RKO (cell line): ENCODE measurements around the gene SLC38A8.

Experiments
- DNase-seq: peaks from one replicate; pipeline ENCODE4 v3.0.0-alpha.2; 2016; ENCODE audit warnings: low spot score

Gene SLC38A8

DNA sequence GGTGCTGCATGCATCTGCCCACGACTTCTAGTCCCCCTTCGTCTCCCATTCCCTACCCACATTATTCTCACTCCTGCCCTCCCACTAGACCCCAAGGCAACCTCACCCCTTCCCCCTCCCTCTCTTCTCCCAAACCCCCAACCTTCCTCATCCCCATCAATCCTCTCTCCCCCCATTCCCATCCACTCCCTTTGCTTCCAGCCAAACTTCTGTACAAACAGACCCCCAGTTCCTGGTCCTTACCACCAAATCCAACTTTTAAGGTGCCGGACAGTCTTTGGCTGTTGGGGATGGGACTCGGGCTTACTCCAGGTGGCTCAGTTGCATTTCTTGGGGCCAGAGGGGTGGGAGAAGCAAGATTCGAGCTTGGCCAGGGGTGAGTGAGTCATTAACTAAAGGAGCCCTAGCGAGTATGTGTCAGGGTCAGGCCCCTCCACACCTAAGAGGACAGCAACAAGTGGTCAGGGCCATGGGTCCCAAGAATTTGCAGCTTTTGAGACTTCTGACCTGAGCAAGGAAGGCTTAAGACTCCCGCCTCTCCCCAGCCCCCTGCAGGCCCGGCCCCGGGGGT is at the start of gene SLC38A8:
TSS of gene SLC38A8 (minus strand) at position 488 of the 571 bp plus-strand sequence. CDS start 638 bp downstream, outside the sequence.
- DNase-seq: no peak

DNA sequence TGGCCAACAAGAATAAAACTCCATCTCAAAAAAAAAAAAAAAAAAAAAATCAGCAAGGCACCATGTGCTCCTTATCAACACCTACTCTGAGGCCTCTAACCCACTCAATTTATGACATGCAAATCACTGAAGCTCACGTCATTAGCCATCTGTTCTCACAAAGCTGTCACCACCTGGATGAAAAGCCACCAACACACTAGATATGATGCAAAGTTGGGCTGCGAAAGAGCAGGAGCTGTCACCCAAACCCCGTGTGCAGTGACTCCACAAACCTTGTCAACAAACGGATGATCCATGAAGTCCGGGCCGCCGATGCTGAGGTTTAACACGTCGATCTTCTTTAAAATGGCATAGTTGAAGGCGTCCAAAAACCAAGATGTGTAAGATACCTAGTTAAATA is 48.9 kb upstream of the SLC38A8 start:
- DNase-seq: no peak

DNA sequence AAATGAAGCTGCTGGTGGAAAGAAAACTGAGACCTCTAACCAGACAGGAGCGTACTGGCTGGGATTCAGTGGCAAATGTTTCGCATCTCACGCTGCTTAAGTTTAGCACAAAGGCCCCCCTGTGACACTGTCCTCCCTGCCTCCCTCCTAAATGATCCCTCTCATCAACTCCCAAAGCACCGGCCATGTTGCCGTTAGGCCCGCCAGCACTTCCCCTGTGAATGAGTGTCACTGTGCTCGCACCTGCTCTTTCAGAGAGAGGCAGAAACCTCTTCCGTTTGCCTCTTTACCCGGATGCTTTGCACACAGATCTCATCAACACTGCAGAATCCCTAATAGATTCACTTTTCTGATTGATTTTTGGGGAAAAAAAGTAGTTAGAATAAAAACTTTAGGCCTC is 47.6 kb upstream of the SLC38A8 start:
- no peak for DNase-seq

DNA sequence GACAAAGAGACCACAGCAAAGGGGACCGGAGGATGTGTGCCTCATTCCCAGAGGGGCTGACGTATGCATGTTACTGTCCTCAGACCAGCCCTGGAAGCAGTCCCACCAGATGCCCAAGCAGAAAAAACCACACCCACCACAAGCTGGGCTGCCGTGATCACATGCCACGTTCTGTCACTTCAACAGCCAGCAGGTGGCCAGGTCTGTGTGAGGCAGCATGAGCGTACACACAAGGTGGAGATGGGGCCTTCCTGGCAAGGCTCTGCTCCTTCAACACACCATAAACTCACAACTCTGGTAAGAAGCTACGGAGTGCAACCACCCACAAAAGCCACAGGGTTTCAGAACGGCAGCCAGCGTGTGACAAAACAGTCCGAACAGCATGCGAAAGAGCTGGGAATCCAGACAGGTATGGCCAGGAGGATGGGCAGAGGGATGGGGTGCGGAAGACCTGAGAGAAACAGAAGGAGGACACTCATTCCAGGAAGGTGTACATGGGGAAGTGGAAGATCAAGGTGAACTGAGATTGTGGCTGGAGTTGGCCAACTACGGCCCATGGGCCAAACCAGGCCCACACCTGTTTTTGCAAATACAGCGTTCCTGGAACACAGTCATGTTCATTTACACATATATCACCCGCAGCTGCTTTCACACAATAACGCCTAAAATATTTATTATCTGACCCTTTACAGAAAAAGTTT is 46.2 kb upstream of the SLC38A8 start:
- no peak for DNase-seq

DNA sequence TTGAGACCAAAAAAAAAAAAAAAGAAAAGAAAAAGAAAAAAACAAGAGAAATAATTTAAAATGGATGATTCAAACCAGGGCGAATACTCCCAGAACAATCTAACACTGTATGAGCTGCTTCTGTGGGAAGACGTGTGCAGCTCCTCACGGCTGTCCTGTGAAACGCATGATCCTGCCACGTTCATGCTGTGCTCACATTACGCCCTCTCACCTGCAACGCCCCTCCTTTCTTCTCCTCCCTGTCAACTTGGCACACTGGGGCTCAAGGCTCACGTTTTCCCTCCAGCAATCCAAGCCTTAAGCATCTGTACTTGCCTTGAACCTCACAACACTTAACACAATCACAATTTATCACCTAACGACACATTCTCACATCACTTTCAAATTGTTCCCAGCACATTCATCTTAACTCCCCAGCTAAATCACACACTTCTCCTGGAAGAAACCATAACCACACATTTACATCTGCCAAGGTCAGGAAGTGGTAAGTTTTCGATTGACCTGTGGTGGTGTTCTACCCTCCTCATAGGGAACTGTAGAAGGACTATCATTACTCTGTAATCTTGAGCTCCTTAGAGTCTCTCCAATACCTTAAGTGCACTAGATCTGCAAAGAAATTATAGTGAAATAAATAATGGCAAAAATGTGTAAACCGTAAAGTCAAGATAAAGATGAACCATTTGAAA is 45.0 kb upstream of the SLC38A8 start:
- DNase-seq: no peak

DNA sequence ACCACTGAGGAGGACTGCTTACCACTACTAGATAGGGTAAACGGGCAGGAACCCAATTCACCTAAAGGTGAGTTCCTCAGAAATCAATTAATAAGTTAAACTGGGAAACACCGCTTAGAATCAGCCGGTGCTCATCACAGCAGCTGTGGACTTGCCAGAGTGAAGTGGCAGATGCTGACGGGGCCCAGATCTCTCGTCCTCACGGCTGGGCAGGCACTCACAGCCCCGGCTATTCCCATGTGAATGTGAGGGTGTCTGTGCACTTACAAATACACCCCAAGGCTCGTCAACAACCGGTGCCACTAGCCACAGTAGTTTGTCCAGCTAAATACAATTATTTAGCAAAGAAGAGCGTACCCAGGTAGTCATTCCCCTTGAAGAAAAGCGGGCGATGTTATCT is 44.4 kb upstream of the SLC38A8 start:
- no peak for DNase-seq

DNA sequence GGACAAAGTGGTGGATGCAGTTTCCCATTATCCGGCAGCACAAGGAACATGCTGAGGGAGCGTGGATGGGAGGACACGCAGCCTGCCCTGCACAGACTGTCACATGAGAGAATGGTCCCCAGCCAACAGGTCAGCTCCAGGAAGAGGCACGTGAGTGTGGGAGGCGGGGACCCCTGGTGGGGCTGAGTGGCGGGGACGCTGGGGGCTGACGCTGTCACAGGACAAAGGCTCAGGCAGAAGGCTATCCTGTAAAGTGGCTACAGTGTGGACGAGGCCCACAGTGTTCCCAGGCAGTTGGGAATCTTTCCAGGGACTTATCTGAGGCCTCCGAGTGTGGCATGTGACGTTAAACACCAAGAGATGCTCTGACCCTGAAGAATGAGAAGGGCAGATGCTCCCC is 43.7 kb upstream of the SLC38A8 start:
- DNase-seq: no peak

DNA sequence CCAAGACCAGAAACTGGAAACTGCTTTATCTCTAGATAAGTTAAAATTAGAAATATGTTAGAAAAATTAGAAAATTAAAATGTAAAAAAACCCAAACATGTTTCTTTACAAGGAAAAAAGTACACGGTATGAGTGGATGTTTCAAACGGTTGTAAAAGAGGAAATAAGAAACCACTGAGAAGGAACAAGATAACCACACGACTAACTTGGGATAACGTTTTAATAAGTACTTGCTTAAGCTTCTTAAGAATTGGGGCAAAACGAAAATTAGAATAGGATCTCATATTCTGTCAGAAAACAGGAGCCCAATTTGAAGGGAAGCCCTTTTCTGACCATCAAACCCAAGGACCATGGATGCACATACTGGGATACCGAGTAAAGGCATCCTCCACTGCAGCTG is 43.2 kb upstream of the SLC38A8 start:
- no peak for DNase-seq

DNA sequence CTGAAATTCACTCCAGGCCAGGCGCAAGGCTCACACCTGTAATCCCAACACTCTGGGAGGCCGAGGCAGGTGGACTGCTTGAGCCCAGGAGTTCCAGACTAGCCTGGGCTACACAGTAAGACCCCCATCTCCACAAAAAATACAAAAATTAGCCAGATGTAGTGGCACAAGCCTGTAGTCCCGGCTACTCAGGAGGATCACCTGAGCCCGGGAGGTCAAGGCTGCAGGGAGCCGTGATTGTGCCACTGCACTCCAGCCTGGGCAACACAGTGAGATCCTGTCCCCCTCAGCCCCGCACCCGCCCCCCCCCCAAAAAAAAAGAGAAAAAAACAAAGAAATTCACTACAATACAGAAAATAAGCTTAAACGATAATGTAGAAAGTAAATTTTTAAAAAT is 42.7 kb upstream of the SLC38A8 start:
- DNase-seq: no peak

DNA sequence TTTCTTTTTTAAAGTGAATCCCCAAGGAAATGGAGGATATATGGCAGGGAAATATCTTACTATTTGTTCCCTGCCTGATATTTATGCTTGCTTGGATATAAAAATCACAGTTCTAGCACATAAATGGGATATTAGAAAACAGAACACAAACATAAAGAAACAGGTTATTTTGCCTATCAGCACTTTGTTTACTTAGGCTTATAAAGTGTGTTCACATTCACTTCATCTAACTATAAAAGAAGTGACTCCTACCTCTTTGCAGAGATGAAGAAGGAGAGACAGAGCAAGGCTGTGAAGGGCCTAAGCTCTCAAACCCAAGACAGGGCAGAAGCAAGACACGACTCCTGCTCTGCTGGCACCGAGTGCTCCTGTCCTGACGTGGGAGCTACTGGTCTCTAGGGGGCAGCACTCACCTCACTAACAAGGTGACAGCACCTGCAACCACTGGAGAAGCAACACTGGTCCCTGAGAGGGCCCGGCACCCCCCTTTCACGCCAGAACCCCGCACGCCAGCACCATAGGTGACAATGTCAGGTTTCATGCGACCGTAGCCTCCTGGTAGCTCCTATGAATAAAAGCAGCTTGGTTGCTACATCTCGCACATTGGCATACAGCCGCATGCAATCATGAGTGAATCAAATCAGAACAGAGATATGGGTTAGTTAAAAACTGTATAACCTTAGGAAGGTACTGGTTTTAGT is 42.1 kb upstream of the SLC38A8 start:
- peak; percentile 66 for DNase-seq

DNA sequence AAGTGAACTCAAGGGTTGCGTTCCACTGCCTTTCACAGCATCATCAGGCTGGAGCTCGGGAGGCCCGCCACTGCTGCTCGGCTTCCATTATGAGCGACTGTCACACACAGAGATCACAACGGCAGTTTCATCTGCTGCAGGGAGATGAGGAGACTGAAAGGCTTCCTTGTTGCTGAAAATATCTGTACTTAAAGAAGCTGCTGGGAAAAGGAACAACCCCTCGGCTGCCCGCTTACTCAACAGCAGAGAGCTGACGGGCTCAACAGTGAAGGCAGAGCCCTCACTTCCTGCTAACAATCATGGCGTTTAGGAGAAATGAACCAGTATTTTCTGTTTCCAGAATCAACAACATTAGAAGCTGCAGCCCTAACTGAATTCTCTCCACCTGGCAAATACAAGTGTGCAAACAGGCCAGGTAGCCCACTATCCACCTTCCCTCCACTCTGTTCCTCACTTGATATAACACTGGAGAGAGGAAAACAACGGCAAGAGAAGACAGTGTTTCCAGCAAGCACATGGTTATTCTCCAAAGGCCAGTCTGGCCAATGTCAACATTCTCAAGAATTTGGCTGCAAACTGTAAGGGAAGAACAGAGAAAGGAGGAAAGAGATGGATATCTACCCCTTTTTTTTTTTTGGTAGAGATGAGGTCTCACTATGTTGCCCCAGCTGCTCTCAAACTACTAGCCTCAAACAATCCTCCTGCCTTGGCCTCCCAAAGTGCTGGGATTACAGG is 40.4 kb upstream of the SLC38A8 start:
- no peak for DNase-seq

DNA sequence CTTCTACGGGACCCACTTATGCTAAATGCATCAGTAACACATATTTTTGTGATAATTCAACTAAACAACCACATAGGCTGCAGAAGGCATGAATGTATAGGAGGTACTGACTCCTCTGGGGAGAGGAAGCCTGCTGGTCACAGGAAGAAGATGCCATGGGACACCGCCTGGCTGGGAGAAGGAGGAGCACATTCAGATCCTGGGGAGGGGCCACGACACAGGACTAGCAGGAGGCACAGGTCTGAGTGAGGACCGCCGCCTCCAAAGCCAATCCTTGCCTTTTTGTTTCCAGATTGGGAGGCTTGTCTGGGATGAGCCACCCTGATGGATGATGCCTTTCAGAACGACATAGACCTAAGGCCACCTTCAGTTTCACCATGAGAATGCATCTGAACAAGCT is 39.5 kb upstream of the SLC38A8 start:
- no peak for DNase-seq

DNA sequence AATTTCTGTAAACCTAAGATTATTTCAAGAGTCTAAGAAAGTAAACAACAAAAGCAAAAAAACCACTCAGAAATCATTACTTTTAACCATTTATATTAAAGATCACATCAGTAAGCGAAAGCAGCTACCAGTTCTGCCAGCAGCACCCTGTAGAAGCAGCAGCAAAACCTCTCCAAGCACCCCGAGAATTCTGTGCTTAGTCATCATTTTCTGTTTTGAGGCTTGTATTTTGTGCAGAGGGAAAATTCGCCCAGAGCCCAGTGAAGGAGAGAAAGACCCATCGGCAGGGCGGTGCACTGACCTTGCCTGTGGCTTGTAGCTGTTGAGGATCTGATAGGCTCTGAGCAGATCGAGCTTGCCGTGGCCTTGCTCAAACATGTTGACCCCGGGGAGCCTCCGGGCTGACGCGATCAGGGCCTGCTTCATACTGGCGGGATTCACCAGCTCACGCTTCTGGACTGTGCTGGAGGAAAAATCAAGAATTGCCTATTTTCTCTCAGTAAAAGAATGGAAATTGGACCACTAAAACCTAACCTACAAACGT is 38.9 kb upstream of the SLC38A8 start:
- no peak for DNase-seq

DNA sequence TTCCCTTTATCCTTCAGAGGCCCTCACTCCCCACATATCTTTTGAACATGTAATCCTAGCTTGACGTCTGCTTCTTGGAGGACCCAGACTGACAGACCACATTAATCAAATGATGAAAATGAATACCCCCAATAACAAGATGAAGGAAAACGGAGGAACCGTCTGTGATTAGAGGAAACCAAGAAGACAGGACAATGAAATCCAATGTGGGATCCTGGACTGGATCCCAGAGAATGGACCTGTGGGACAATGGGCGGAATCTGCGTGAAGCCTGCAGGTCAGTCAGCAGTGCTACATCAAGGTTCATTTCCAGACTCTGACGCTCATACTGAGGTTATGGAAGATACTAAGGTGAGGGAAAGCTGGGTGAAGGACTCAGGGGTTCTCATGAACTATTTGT is 38.2 kb upstream of the SLC38A8 start:
- no peak for DNase-seq

DNA sequence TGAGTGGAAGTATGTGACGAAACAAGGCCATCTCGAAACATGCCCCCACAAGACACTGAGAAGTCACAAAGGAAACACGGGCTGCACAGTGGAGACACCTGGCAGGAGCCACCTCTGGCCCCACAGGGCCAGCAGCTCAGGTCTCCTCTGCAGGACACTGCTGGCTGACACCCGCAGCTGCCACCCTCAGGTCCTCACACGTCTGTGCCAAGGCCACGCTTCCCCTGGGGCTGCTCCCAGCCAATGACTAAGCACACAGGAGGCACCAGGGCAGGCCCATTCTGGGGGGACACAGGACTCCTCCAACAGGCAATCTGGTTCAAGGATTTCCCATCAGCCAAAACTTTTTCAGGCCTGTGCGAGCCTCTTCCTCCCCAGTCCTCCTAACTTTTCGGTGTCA is 37.8 kb upstream of the SLC38A8 start:
- no peak for DNase-seq

DNA sequence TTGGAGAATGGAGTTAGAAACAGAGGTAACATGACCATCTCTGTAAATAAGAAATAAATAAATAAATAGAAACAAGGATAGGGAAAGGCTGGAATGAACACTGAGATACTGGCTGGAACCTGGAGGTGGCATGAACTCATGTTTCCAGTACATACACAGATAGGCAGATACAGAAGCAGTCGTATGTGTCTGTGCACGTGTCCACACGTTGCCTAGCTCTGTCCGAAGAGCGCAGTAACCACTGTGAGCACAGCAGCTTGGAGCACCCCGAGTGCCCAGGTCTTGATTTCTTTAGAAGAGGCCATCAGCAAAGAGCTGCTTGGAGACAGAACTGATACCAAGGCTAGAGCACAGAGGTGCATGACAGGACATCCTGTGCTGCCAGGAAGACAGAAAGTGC is 37.1 kb upstream of the SLC38A8 start:
- DNase-seq: no peak

DNA sequence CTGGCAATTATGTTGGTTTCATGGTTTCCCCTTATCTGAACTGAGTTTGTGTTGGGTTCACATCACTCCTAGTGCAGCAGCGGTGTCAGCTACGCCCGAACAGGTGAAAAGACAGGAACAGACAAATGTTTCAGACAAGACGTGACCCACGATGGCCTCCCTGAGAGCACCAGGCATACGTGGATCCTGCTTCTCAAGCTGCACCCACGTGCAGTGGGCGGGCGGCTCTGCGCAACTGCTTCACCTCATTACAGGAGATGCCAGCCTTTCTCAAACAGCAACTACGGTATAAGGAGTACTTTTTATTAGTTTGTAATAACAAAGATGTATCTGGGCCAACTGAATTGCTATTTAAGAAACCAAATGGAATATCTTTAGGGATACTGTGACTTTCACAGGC is 32.8 kb upstream of the SLC38A8 start:
- no peak for DNase-seq

DNA sequence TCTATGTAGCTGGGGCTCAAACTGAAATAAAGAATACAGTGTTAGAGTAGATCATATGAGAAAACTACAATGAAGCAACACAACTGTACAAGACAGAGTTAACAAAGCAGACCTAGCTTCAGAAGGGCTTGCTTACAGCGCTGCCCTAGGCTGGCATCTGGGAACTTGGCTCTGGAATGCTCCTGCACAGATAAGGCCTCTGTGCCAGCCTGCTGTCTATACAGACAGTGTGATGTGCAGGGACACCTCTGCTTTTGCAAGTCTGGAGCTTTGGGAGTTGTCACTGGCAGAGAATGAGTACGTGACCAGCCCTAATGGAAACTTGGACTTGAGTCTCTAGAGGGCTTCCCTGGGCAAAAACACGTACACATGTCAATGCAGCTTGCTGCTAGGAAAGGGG is 32.1 kb upstream of the SLC38A8 start:
- no peak for DNase-seq

DNA sequence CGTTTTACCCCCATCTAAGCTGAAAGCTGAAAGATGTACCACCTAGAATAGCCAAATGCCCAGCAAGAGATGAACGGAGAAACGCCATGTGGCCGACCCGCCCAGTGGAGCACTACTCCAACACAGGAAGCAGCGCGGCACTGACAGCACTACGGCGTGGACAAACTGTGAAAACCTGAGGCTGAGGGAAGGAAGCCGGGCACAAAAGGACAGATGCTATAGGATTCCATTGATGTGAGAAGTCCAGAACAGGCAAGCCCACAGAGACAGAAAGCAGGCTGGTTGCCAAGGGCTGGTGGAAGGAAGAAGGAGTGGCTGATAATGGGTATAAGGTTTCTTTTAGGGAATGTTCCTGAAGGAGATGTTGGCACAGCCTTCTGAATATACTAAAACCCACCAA is 29.4 kb upstream of the SLC38A8 start:
- DNase-seq: no peak

DNA sequence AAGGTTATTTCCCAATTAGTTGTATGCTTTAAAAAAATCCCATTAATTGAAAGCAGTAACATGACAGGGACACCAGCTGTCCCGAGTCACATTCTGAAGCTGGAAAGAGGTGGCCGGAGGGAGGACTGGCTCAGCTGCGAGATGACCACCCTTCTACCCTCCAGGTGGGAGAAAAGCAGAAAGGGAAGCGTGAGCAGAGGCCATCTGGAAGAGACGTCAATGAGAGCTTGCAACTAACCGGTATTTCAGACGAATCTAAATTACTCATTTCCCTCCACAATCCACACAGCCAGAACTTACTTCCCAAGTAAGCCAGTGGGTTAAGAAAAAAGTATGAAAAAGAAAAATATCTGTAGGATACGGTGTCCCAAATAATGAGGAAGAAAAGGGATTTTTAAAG is 28.5 kb upstream of the SLC38A8 start:
- DNase-seq: no peak

DNA sequence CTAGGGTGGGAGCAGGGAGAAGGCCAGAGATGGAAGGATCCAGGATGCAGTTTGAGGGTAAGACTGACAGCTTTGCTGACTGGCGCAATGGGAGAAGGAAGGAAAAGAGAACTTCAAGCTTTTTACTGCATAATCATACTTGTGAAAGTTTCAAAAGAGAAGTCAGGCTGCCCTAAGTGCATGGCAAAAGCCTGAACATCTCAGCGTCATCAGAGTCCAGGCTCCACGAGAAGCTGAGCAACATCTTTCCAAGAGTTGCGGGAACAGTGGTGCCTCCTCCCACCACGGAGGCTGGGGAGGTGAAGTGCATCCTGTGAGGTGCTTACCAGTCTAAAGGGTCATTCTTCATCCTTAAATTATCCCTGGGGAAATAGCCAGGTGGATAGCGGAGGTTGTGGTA is 26.9 kb upstream of the SLC38A8 start:
- DNase-seq: no peak
